ENCODE measurements around the gene CARS2. TPM values are rescaled to one million over a fixed set of nuclear protein-coding genes. Genes with fewer than 3 reads are reported as not detected.
"Not testable (repeated sequence)": the region's sequence is repeated elsewhere in the genome, so short reads cannot be mapped to it uniquely, and the experiment has no call there.

The CARS2 gene
- total RNA-seq, 1 experiment from 2014 or later: 28.5 TPM

DNA sequence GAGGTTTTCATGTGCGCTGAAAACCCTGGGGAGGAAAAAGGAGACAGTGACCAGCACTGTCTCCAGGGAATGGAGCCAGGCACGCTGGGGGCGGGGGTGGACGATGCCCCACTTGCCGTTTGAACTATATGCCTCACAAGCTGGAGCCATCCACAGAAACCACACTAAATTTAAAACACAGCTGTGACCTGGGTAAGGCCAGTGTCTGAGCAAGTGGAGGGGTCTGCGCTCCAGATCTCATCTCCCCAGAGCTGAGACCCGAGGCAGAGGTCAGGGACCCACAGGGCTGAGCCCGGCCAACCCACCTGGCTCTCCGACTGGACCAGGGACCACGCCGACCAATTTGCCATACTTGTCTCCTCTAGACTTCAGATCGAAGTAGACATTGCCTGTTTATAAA lies 23.2 kb downstream of the CARS2 start:
- no peak for DNase-seq (ENCODE audit: low read depth)

GRCh38 chr13:110681868-110682550 lies 23.9 kb downstream of the CARS2 start:
- DNase-seq (ENCODE audit: low read depth): no peak

- DNase-seq (ENCODE audit: low read depth): no peak
Measured at GRCh38 chr13:110680852-110681251, 25.1 kb downstream of the CARS2 start.

GRCh38 chr13:110677731-110678545 lies 28.0 kb downstream of the CARS2 start:
- no peak for DNase-seq (ENCODE audit: low read depth)

DNA sequence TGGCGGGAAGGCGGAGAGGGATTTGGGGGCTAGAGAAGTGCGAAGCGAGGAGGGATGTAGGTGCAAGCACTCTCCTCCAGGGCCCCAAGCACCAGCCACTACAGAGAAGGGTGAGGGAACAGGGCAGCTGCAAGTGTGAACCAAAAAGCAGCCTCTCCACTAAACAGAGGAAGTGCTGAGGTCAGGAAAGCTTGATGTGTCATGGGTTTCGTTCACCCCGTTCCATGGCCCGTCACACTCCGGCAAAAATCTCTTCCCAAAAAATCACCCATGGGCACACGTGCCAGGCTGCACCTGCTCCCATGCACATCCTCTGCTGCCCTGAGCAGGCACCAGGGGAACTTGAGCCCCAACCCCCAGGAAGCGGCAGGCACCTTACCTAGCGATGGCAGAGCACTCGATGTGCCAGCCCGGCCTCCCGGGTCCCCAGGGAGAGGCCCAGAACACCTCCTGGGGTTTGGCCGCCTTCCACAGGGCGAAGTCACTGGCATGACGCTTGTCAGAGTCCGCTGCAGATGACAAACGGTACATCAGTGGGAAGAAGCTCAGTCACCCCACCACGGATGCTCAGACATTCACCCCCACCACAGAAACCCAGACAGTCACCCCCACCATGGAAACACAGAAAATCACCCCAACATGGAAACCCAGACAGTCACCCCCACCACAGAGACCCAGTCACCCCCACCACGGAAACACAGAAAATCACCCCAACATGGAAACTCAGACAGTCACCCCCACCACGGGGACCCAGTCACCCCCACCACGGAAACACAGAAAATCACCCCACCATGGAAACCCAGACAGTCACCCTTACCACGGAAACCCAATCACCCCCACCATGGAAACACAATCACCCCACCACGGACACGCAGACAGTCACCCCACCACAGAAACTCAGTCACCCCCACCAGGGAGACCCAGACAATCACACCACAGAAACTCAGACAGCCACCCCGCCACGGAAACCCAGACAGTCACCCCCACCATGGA lies 29.0 kb downstream of the CARS2 start:
- no peak for DNase-seq (ENCODE audit: low read depth)

GRCh38 chr13:110669814-110670213 lies 36.1 kb downstream of the CARS2 start:
- not testable (repeated sequence) for DNase-seq (ENCODE audit: low read depth)

- no peak for DNase-seq (ENCODE audit: low read depth)
Measured at GRCh38 chr13:110669036-110669435, 36.9 kb downstream of the CARS2 start.

- no peak for DNase-seq (ENCODE audit: low read depth)
Measured at GRCh38 chr13:110666255-110666533, 39.7 kb downstream of the CARS2 start.

GRCh38 chr13:110665491-110666254 lies 40.2 kb downstream of the CARS2 start:
- DNase-seq (ENCODE audit: low read depth): no peak

DNA sequence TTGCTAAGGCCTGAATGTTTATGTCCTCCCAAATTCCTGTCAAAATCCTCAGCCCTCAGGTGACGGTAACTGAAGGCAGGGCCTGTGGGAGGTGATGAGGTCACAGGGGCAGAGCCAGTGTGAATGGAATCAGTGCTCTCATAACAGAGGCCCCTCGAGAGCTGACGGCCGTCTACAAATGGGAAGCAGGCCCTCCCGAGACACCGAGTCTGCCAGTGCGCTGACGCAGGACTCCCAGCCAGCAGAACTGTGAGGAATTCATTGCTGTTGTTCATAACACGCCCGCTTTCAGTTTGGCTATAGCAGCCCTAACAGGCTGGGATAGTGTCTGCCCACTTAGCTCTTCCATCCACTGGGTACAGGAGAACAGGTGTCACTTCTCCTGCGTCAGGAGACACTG lies 41.2 kb downstream of the CARS2 start:
- no peak for DNase-seq (ENCODE audit: low read depth)

DNA sequence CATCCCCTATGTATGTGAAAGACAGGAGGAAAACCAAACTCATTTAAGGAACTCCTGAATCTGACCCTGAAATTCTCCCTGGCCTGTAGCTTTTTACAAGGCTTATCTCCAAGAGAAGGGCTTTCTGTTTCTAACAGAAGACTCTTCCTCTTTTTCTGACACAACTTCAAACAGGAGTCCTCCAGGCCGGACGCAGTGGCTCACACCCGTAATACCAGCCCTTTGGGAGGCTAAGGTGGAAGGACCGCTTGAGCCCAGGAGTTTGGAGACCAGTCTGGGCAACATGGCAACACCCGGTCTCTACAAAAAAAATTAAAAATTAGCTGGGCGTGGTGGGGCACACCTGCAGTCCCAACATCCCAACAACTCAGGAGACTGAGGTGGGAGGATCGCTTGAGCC lies 41.9 kb downstream of the CARS2 start:
- DNase-seq (ENCODE audit: low read depth): no peak

DNA sequence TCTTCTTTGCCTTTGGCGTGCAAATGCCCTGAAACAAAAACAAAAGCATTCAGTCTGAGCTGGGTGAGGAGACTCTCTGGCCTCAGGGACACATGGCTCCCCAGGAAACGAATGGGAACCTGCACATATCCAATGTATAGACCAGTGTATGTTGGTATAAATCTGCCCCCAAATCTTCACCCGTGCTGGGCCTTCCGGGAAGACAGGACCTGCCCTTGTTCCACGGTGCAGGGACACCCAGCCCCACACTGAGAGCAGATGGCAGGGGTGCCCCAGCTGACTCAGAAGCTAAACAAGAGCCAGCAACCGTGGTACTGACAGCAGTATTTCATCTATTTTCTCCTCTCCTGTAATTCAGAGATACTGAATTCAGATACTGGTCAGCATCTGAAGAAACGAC lies 42.4 kb downstream of the CARS2 start:
- DNase-seq (ENCODE audit: low read depth): no peak

- no peak for DNase-seq (ENCODE audit: low read depth)
Measured at GRCh38 chr13:110662777-110663443, 43.0 kb downstream of the CARS2 start.

GRCh38 chr13:110662091-110662490 lies 43.8 kb downstream of the CARS2 start:
- DNase-seq (ENCODE audit: low read depth): no peak

DNA sequence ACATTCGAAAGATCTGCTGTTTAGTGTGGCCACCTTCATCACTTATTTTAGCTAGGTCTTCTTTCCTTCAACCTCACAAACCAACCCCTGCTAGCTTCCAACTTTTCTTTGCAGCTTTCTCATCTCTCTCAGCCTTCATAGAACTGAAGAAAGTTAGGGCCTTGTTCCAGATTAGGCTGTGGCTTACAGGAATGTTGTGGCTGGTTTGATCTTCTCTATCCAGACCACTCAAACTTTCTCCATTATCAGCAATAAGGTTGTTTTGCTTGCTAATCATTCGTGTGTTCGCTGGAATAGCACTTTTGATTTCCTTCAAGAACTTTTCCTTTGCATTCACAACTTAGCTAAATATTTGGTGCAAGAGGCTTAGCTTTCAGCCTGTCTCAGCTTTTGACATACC lies 44.7 kb downstream of the CARS2 start:
- no peak for DNase-seq (ENCODE audit: low read depth)

DNA sequence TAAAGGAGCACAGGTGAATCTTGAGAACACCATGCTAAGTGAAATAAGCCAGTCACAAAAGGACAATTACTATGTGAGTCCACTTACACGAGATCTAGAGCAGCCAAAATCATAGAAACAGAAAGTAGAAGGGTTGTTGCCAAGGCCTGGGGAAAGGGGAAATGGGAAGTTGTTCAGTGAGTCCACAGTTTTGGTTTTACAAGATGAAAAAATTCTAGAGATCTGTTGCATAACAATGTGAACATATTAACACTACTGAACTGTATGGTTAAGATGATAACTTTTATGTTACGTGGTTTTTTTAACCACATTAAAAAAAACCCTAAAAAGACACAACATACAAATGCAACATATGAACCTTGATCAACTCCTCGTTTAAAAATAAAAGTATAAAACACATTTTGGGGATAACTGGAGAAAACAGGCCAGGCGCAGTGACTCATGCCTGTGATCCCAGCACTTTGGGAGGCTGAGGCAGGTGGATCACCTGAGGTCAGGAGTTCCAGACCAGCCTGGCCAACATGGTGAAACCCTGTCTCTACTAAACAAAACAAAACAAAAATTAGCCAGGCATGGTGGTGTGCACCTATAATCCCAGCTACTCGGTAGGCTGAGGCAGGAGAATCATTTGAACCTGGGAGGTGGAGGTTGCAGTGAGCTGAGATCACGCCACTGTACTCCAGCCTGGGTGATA lies 47.6 kb downstream of the CARS2 start:
- not testable (repeated sequence) for DNase-seq (ENCODE audit: low read depth)

DNA sequence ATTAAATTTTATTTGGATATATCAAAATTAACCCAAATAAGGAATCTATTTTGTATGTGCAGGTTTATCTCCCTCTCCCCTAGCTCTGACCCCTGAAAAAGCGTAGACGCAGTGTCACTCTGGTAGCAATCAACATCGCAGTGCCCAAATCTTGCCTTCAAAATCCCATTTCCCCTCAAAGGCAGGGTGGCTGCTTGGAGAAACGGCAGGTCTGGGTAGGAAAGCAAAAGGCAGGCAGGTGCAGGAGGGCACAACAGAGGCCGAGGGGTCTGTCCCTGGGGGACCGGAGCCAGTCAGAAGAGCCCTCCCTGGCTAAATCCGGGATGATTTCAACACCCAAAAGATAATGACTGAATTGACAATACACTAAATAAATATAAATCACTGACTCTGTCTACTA lies 48.7 kb downstream of the CARS2 start:
- no peak for DNase-seq (ENCODE audit: low read depth)

DNA sequence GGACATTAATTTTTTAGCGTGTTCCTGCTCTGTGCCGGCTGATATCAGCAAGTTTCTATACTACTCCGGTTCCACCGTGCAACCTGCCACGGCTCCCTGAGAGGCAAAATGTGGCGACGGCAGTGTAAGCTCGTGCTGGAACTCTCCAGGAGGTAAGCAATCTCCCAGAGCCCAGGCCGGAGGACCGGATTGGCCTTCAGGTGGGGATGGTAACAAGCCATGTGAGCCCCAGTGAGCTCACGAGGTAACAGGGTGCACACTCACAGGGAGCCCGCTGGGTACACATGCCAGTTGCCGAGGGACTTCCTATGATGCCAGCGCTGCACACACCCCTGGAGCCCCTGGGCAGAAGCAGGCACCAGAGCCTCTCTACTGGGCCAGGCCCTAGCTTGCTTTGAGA lies 52.1 kb downstream of the CARS2 start:
- DNase-seq (ENCODE audit: low read depth): no peak

- no peak for DNase-seq (ENCODE audit: low read depth)
Measured at GRCh38 chr13:110653271-110653670, 52.6 kb downstream of the CARS2 start.

- no peak for DNase-seq (ENCODE audit: low read depth)
Measured at GRCh38 chr13:110652764-110653163, 53.2 kb downstream of the CARS2 start.

All from M059J (cell line).